ENCODE data around the gene PHF14. TPM values are rescaled to one million over a fixed set of nuclear protein-coding genes. Genes with fewer than 3 reads are reported as not detected.

PHF14 gene
- total RNA-seq, 4 donors from 2014 or later, result 15.4 to 38.9 (median 35.6) TPM

DNA sequence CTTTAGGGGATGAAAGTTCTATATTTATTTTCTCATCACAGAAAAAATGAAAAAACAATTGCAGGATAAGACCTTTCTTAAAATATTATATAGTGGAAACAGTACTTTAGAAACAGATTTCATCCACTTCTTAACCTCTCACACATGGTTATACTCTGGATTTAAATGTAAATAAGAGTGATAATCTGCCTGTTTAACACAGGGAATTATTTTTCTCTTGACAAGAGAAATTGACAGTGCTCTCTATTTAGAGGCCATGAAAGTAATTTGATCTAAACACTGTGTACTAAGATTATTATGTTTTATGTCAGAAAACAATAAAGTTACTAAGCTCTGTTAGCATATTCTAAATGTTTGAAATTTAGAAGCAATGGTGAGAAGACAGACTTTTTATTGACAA is 88.4 kb downstream of the PHF14 start:
- H3K4me3 ChIP-seq, result no peak overlapping the region
- H3K27me3 ChIP-seq, result no peaks in the 10 kb centered on the region
- no peak for DNase-seq
- H3K9me3 ChIP-seq, result no peaks in the 10 kb centered on the region
- TF ChIP-seq POLR2A (IDR thresholded peaks at IDR 0.05), result no peak
- no peak for TF ChIP-seq CTCF (IDR thresholded peaks at IDR 0.05)
- intact Hi-C loops (cut with DNase I), result no loop called here
- H3K36me3 ChIP-seq, result peaks cover 0 to 41% (median 0%) of the 10 kb centered on the region in 3 donors
- H3K4me1 ChIP-seq, result no peaks in the 10 kb centered on the region
- no peak overlapping the region for H3K27ac ChIP-seq

DNA sequence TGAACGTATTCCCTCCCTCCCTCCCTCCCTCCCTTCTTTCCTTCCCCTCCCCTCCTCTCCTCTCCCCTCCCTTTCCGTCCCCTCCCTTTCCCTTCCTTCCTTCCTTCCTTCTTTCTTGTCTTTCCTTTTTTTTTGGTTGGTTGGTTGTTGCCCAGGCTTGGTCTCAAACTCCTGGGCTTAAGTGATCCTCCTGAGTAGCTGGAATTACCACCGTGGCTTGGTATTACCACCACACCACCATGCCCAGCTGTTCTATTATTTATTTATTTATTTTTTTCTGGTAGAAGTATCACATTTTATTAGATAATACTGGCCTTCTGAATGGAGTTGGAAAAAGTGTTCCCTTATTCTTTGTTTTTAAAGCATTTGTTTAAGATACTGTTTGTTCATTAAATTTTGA is 95.9 kb downstream of the PHF14 start:
- Histone ChIP-seq H3K4me3 (no peak overlapping the region), H3K36me3 (peaks cover 0 to 23% (median 0%) of the 10 kb centered on the region in 3 donors), H3K9me3 (no peaks in the 10 kb centered on the region), H3K27me3 (no peaks in the 10 kb centered on the region), H3K27ac (no peak overlapping the region), H3K4me1 (no peaks in the 10 kb centered on the region)
- intact Hi-C loops (cut with DNase I), result no loop called here
- no peak for DNase-seq
- TF ChIP-seq POLR2A (IDR thresholded peaks at IDR 0.05) (no peak), CTCF (IDR thresholded peaks at IDR 0.05) (no peak)
- 76 to 81% methylated on average over 3 of the region's 3 CpGs for WGBS, 2 donors

GRCh38 chr7:11077816-11078215 is 104.1 kb downstream of the PHF14 start:
- Histone ChIP-seq H3K4me3 (no peak overlapping the region), H3K36me3 (peaks cover 0 to 15% (median 0%) of the 10 kb centered on the region in 3 donors), H3K27me3 (no peaks in the 10 kb centered on the region), H3K4me1 (no peaks in the 10 kb centered on the region), H3K9me3 (peaks cover 0 to 3% (median 0%) of the 10 kb centered on the region in 3 donors), H3K27ac (no peak overlapping the region)
- 84 to 85% methylated on average over 2 of the region's 2 CpGs for WGBS, 2 donors
- TF ChIP-seq POLR2A (IDR thresholded peaks at IDR 0.05), result no peak
- TF ChIP-seq CTCF (IDR thresholded peaks at IDR 0.05), result no peak
- intact Hi-C loops (cut with DNase I), result no loop called here
- DNase-seq, result no peak

DNA sequence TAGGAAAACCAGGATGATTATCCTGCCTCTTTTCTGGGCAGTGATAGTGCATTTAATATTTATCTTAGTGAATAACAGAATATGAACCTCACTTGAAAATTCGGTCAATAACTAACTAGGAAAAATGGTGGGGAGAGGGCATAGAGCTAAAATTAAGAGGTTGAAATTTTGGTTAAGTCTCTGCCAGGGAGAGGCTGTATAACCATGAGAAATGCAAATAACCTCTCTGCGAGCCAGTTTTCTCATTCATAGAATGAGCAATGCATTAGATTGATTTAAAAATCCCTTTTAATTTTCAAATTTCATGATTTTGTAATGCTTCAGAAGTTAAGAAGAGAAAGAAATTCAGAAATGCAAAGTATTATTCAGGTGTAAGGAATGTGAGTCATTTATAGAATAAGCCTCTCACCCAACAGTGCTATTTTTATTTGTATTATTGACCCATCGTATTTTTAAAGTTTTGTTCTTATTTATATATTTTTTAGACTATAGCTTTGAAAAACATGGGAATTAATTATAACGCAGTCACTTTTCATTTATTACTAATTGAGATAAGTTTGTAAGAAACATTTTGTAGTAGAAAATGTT is 104.7 kb downstream of the PHF14 start:
- TF ChIP-seq CTCF (IDR thresholded peaks at IDR 0.05), result no peak
- no peak for TF ChIP-seq POLR2A (IDR thresholded peaks at IDR 0.05)
- WGBS, 2 donors, result 86 to 88% methylated on average over 4 of the region's 4 CpGs
- DNase-seq, result no peak

DNA sequence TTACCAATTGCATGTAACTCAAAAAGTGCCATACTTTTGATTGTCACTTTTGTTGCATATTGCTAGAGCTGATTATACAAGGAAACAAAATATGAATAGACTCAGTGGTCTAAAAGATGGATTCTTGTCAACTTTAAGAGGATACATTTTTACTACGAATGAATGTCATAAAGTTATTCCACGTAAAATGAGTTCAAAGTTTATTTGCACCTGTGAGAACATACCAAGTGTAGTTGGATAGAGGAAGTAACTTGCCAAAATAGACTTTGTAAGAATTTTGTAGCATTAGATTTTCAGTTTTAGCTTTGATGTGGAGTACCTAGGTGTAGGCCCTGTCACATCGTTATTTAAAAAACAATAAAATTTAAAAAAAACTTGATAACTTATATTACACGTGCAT is 106.2 kb downstream of the PHF14 start:
- DNase-seq, result no peak
- no peaks in the 10 kb centered on the region for H3K4me1 ChIP-seq
- H3K27me3 ChIP-seq, result no peaks in the 10 kb centered on the region
- TF ChIP-seq POLR2A (IDR thresholded peaks at IDR 0.05) (no peak), CTCF (IDR thresholded peaks at IDR 0.05) (no peak)
- H3K36me3 ChIP-seq, result peaks cover 0 to 11% (median 0%) of the 10 kb centered on the region in 3 donors
- peaks cover 0 to 11% (median 0%) of the 10 kb centered on the region in 3 donors for H3K9me3 ChIP-seq
- intact Hi-C loops (cut with DNase I), result no loop called here
- H3K4me3 ChIP-seq, result no peak overlapping the region
- H3K27ac ChIP-seq, result no peak overlapping the region
- 93% methylated on average over 4 of the region's 4 CpGs for WGBS, 2 donors

More for the DNA sequence above, 104.7 kb downstream of the PHF14 start:
- peaks cover 0 to 21% (median 0%) of the 10 kb centered on the region in 3 donors for H3K36me3 ChIP-seq
- intact Hi-C loops (cut with DNase I), result no loop called here
- no peaks in the 10 kb centered on the region for H3K27me3 ChIP-seq
- peaks cover 0 to 8% (median 0%) of the 10 kb centered on the region in 3 donors for H3K9me3 ChIP-seq
- no peaks in the 10 kb centered on the region for H3K4me1 ChIP-seq
- H3K4me3 ChIP-seq, result no peak overlapping the region
- no peak overlapping the region for H3K27ac ChIP-seq

All from esophagus squamous epithelium (tissue), 5 donors.